Cardiac fibroblast (primary cell): ENCODE data around the gene TIMELESS.
A peak's percentile ranks its signal among the peaks of the same experiment; 100 is the strongest.

Experiments
- DNase-seq, 2 donors: peaks; one replicate each; pipeline versions ENCODE4 v3.0.0 to v3.0.0-alpha.2; 2010; ENCODE audit warnings: low read depth in 2 of 2
- H3K4me3 ChIP-seq, 2 donors: replicated peaks in 1 of 2; 1 replicate in 1 of 2; 2 replicates in 1 of 2; pipeline ENCODE4 v1.5.1; 2011; ENCODE audit warnings: low read depth in 2 of 2, low read length in 2 of 2, mild to moderate bottlenecking in 2 of 2, moderate library complexity in 1 of 2
- TF ChIP-seq, protein P1 (sequence below): IDR thresholded peaks from one replicate; pipeline ENCODE4 v1.5.1; 2011; ENCODE audit warnings: low read depth, mild to moderate bottlenecking, low read length, inconsistent platforms

TIMELESS gene

DNA sequence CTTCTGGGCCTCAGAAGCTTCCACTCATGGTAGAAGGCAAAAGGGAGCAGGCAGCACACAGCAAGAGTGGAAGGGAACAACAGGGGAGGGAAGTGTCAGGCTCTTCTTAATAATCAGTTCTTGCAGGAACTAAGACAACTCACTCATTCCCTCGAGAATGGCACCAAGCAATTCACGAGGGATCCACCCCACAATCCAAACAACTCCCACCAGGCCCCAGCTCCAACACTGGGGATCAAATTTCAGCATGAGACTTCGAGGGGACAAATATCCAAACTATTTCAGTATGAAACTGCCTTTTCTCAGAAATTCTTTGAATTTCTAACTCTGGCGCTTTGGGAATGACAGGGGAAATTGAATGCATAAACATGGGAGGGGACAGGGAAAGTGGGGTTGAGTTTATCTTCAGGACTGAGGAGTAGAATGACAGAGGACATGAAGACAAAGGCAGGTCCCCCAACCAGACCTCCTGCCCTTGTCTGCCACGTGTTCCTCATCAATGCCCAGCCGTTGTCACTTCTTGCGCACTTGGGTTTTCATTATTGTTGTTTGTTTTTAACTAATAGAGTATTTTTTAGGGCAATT is 62.0 kb downstream of the TIMELESS start:
- TF ChIP-seq, protein P1, sequence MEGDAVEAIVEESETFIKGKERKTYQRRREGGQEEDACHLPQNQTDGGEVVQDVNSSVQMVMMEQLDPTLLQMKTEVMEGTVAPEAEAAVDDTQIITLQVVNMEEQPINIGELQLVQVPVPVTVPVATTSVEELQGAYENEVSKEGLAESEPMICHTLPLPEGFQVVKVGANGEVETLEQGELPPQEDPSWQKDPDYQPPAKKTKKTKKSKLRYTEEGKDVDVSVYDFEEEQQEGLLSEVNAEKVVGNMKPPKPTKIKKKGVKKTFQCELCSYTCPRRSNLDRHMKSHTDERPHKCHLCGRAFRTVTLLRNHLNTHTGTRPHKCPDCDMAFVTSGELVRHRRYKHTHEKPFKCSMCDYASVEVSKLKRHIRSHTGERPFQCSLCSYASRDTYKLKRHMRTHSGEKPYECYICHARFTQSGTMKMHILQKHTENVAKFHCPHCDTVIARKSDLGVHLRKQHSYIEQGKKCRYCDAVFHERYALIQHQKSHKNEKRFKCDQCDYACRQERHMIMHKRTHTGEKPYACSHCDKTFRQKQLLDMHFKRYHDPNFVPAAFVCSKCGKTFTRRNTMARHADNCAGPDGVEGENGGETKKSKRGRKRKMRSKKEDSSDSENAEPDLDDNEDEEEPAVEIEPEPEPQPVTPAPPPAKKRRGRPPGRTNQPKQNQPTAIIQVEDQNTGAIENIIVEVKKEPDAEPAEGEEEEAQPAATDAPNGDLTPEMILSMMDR = no peak
- H3K4me3 ChIP-seq = no peak overlapping the region
- peak; percentile 42 to 52 for DNase-seq

DNA sequence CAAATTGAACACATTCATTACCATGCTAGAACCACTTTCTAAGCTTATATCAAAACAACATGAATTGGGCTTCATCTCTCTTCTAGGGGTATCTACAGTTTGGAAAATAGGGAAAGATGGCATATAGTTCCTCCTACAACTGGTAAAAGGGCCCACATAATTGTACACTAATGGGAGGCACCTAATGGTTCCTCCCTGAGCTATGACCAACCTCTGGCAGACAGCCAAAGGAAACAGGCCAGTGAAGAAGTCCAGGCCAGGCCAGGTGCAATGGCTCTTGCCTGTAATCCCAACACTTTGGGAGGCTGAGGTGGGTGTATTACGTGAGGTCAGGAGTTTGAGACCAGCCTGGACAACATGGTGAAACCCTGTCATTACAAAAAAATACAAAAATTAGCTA is 63.4 kb downstream of the TIMELESS start:
- DNase-seq = peak in 1 of 2 donors; percentile 43

DNA sequence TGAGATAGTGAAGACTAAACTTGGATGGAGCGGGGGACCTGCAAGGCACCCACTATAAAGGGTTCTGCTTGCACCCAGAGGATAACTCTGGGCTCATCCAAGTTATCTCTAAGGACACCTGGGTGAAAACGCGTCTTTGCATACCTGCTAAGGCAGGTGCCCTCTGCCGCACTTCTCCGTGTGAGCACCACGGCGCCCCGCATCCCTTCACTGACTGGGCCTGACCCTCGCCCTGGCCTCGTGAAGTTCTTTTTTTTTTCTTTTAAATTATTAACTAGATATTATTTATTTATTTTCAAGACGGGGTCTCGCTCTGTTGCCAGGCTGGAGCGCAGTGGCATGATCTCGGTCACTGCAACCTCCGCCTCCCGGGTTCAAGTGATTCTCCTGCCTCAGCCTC is 66.6 kb downstream of the TIMELESS start:
- TF ChIP-seq, protein P1 = no peak
- DNase-seq = no peak
- H3K4me3 ChIP-seq = no peak overlapping the region

More for the DNA sequence above, 63.4 kb downstream of the TIMELESS start:
- H3K4me3 ChIP-seq = no peak overlapping the region
- TF ChIP-seq, protein P1 = no peak

DNA sequence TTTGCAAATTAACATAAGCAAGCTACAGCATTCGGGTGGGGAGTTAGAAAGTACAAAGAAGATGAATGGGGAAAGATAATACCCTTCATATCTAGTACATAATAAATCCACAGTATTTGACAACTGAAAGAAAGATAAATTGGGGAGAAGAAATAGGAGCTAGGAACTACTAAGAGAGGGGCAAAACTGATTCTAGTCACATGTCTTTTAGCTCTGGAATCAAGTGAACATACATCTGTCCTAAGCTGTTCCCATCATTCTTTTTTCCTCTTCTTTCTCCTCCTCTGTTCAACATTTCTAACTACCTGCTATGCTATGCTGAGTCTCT is 71.3 kb downstream of the TIMELESS start:
- TF ChIP-seq, protein P1 = no peak
- DNase-seq = no peak
- H3K4me3 ChIP-seq = no peak overlapping the region

DNA sequence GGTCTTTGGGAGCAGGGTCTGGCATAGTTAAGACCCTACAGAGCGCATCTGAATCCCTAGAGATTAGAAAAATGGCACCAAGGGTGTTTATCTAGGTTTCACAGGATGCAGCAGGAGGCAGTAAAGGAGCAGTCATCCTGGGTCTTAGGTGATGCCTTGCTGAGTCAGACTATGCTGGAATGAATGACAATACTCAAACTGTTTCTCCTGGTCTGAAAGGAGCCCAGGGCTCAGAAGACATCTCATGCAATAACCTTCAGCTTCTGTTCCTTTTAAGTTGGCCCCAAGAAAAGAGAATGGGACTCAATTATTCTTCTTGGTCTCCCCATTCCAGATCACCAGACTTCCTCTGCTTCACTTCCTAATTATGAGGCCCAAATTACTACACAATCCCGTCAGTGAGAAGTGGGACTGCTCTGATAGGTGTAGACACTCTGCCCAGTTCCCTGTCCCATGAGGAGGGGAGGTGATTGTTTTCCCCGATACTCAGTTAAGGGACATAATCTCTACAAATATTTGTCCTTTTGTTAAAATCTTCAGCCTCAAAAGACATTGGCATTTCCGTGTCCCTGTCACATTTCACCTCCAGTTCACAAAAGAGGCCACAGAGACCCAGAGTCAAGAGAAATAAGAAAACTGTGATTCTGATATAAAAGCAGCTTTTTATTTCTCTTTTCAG is 71.8 kb downstream of the TIMELESS start:
- H3K4me3 ChIP-seq = no peak overlapping the region
- DNase-seq = peak in 1 of 2 donors; percentile 70

DNA sequence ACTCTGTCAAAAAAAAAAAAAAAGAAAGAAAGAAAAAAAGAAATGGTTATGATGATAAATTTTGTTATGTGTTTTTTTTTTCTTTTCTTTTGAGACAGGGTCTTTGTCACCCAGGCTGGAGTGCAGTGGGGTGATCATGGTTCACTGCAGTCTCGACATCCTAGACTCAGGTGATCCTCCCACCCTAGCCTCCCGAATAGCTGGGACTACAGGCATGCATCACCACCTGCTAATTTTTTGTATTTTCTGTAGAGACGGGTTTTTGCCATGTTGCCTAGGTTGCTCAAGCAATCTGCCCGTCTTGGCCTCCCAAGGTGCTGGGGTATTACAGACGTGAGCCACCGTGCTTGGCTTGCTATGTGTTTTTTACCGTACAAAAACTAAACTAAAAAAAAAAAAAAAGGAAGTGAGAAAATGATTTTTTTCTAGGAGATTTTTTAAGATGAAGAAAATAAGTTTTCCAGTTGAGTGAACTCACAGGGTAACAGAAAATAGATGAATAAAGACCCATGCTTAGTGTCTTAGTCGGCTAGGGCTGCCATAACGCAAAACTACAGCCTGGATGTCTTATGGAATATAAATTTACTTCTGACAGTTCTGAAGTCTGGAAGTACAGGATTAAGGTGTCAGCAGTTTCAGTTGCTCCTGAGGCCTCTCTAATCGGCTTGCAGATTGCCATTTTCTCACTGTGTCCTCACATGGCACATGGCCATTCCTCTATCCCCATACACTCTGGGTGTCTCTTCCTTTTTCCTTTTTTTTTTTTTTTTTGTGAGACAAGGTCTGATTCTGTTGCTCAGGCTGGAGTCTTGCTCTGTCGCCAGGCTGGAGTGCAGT is 73.4 kb downstream of the TIMELESS start:
- H3K4me3 ChIP-seq = no peak overlapping the region
- no peak for DNase-seq
- TF ChIP-seq, protein P1 = no peak

More for the DNA sequence above, 71.8 kb downstream of the TIMELESS start:
- TF ChIP-seq, protein P1 = peak; percentile 23
